NCI-H1436 (cell line): ENCODE data around the gene ZNF534.
"Not testable (repeated sequence)": the region's sequence is repeated elsewhere in the genome, so short reads cannot be mapped to it uniquely, and the experiment has no call there.

Experiments
- DNase-seq: peaks from one replicate; lab custom pipeline; 2025; lab: John Stamatoyannopoulos, UW

ZNF534 gene

DNA sequence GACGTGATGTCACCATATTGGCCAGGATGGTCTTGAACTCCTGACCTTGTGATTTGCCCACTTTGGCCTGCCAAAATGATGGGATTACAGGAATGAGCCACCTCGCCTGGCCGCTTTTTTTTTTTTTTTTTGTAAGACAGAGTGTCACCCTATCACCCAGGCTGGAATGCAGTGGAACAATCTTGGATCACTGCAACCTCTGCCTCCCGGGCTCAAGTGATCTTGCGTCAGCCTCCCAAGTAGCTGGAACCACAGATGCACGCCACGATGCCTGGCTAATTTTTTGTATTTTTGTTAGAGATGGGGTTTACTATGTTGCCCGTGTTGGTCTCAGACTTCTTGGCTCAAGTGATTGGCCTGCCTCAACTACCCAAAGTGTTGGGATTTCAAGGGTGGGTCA lies 69.6 kb downstream of the ZNF534 start:
- DNase-seq: no peak

DNA sequence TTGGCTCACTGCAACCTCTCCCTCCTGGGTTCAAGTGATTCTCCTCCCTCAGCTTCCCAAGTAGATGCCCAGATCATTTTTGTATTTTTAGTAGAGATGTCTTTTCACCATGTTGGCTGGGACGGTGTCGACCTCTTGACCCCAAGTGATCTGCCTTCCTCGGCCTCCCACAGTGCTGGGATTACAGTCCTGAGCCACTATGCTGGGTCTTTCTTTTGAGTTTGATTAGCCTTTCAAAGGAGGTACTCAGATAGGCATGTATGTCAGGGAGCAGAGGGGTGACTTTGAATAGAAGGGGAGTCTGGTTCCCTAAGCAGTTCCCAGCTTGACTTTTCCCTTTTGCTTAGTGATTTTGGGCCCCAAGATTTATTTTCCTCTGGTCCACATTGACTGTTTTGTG lies 71.5 kb downstream of the ZNF534 start:
- not testable (repeated sequence) for DNase-seq

DNA sequence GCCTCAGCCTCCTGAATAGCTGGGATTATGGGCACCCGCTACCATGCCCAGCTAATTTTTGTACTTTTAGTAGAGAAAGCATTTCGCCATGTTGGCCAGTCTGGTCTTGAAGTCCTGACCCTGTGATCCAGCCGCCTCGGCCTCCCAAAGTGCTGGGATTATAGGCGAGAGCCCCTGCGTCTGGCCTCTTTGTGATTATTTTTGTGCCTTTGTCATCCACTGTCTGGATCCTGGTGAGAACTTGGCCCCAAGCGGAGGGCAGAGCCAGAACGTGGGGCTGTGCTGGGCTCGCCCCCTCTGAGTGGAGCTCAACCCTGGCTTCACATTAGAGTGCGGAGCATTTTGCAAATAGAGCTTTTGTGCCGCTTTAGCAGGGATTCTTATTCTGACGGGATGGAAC lies 72.0 kb downstream of the ZNF534 start:
- DNase-seq: not testable (repeated sequence)
